BE2C (cell line): ENCODE results near the gene FRMD4B.

Source experiments
- DNase-seq: peaks from one replicate; pipeline ENCODE4 v3.0.0-alpha.2; 2020
- H3K27me3 ChIP-seq: fragments of 250-450 bp; sonication (Bioruptor Pico); 2 replicates; pipeline ENCODE4 v1.5.1; 2020; ENCODE audit warnings: mild to moderate bottlenecking
- H3K36me3 ChIP-seq: fragments of 250-450 bp; sonication (Bioruptor Pico); 2 replicates; pipeline ENCODE4 v1.5.1; 2020; ENCODE audit warnings: mild to moderate bottlenecking
- H3K4me1 ChIP-seq: fragments of 250-450 bp; sonication (Bioruptor Pico); 2 replicates; pipeline ENCODE4 v1.5.1; 2020
- H3K4me3 ChIP-seq: 2 replicates; pipeline ENCODE4 v1.5.1; 2011; ENCODE audit warnings: low read depth, low read length
- H3K9me3 ChIP-seq: fragments of 250-450 bp; sonication (Bioruptor Pico); 2 replicates; pipeline ENCODE4 v1.5.1; 2020
- CTCF ChIP-seq: IDR thresholded peaks from 2 replicates; pipeline ENCODE4 v1.5.1; 2012; ENCODE audit warnings: mild to moderate bottlenecking, low read depth, low read length

The FRMD4B gene

DNA sequence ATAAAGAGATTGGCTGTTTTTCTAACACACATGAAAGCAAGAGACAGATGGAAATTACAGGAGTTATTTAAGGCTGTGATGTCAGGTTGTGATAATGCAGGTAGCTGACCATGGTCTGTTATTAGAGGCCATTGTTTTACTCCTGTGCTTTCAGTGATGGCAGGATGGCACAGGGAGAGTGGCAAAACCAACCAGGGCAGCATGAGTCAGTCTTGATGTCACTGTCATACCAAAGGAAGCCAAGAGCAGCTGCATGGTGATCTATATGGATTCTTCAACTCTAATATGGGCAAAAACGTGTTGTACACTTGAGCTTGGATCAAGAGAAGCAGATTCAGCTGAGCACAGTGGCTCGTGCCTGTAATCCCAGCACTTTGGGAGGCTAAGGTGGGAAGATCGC lies 171.6 kb downstream of the FRMD4B start:
- Histone ChIP-seq H3K4me1 (no peaks in the 10 kb centered on the region), H3K36me3 (no peaks in the 10 kb centered on the region), H3K27me3 (no peaks in the 10 kb centered on the region), H3K9me3 (no peaks in the 10 kb centered on the region), H3K4me3 (no peak overlapping the region)
- TF ChIP-seq CTCF: no peak
- DNase-seq: no peak

DNA sequence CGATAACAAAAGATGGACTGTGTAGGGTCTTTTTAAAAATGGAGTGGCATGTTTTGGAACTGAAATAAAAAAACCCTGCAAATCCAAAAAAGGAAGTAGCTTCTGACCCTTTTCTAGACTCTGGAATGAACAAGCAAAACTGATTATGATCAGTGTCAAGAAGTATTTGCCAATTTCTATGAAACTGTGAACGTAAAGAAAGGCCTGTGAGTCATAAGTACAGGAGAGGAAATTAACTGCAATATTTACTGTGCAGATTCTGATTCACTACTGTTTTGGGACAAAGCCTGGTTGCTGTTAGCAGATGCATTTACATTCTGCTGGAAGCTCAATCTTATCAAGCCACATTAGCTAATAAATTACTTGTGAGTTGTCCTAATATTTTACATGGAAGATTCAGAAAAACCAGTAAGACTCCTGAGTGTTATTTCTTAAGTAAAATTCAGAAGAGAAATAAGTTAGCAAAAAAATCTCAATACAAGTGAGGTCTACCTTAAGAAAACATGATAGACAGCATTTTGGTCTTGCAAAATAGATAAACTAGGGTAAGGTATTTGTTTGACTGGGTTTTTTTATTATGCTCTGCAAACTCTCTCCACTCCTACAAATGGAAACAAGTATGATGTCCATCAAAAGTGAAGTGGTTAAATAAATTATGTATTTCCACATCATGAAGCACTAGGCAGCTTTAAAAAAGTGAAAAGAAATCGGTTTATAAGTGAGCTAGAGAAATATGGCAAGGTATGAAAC lies 173.3 kb downstream of the FRMD4B start:
- H3K9me3 ChIP-seq: no peaks in the 10 kb centered on the region
- DNase-seq: no peak
- no peaks in the 10 kb centered on the region for H3K27me3 ChIP-seq
- no peaks in the 10 kb centered on the region for H3K4me1 ChIP-seq
- no peaks in the 10 kb centered on the region for H3K36me3 ChIP-seq
- H3K4me3 ChIP-seq: no peak overlapping the region
- TF ChIP-seq CTCF: no peak

GRCh38 chr3:69210068-69210730 lies 175.7 kb downstream of the FRMD4B start:
- Histone ChIP-seq H3K9me3 (no peaks in the 10 kb centered on the region), H3K4me1 (no peaks in the 10 kb centered on the region), H3K4me3 (no peak overlapping the region), H3K36me3 (no peaks in the 10 kb centered on the region), H3K27me3 (no peaks in the 10 kb centered on the region)
- TF ChIP-seq CTCF: no peak
- DNase-seq: no peak

- Histone ChIP-seq H3K4me1 (no peaks in the 10 kb centered on the region), H3K9me3 (no peaks in the 10 kb centered on the region), H3K36me3 (no peaks in the 10 kb centered on the region), H3K27me3 (no peaks in the 10 kb centered on the region), H3K4me3 (no peak overlapping the region)
- TF ChIP-seq CTCF: no peak
- DNase-seq: no peak
Observed at GRCh38 chr3:69209413-69209812, 176.5 kb downstream of the FRMD4B start.

DNA sequence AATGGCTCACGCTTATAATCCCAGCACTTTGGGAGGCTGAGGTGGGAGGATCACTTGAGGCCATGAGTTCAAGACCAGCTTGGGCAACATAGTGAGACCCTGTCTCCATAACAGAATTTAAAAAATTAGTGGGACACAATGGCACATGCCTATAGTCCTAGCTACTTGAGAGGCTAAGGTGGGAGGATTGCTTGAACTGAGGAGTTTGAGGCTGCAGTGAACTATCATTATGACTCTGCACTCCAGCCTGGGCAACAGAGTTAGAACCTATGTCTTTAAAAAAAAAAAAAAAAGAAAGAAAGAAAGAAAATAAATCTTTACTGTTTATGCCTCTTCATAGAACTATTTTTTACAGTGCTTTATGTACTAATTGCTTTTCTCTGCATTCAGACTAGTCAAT lies 178.9 kb downstream of the FRMD4B start:
- Histone ChIP-seq H3K27me3 (no peaks in the 10 kb centered on the region), H3K4me3 (no peak overlapping the region), H3K36me3 (no peaks in the 10 kb centered on the region), H3K9me3 (no peaks in the 10 kb centered on the region), H3K4me1 (no peaks in the 10 kb centered on the region)
- DNase-seq: no peak
- TF ChIP-seq CTCF: no peak

DNA sequence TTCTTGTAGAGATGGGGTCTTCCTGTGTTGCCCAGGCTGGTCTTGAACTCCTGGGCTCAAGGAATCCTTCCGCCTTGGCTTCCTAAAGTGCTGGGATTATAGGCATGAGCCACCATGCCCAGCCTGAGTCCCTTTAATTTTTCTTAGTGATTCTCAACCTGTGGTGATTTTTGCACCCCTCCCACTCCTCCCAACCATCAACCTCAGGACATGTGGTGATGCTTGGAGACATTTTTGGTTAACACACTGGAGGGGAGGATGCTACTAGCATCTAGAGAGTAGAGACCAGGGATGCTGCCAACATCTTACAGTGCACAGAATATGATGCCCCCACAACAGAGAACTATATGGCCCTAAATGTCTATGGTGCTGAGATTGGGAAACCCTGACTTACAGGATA lies 180.5 kb downstream of the FRMD4B start:
- H3K9me3 ChIP-seq: no peaks in the 10 kb centered on the region
- DNase-seq: no peak
- no peak for TF ChIP-seq CTCF

More for the DNA sequence above, 180.5 kb downstream of the FRMD4B start:
- H3K27me3 ChIP-seq: no peaks in the 10 kb centered on the region
- no peaks in the 10 kb centered on the region for H3K36me3 ChIP-seq
- H3K4me1 ChIP-seq: no peaks in the 10 kb centered on the region
- no peak overlapping the region for H3K4me3 ChIP-seq
